Fibroblast of skin of left quadriceps (primary cell): Measurements from ENCODE around the gene FAM72A.
"Not testable (repeated sequence)": the region's sequence is repeated elsewhere in the genome, so short reads cannot be mapped to it uniquely, and the experiment has no call there.

Experiments used
- DNase-seq, 2 experiments: peaks; one replicate each; pipeline ENCODE4 v3.0.0-alpha.2; 2013; ENCODE audit warnings: low read depth in 2 of 2

FAM72A gene

DNA sequence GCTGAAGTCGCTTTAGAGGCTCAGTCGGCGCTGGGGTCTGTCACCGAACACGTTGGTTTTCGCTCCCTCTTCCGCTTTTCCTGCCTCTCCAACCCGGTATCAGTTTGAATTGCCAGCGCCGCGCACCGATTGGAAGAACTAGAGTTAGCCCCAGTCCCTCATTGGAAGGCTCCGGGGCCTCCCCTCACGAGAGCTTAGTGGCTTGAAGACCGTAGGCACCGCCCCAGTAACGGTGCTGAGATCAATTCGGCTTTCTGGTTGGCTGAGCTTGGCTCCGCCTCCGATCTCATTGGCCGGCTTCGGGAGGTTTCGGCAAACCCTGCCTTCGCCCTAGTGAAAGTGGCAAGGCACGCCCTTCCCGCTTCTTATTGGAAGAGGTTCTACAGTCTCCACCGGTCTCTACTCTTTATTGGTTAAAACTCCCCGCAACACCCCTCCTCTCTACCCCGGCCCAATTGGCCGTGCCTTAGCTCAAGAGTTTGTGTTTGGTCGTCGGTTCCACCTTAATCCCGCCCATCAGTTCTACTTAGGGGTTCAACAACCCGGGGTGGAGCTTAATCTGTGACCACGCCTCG lies at the start of gene FAM72A:
Gene FAM72A (minus strand): TSS at position 51 of the 575 bp plus-strand sequence. CDS start 814 bp downstream, outside the sequence.
- peak; percentile 100 for DNase-seq

DNA sequence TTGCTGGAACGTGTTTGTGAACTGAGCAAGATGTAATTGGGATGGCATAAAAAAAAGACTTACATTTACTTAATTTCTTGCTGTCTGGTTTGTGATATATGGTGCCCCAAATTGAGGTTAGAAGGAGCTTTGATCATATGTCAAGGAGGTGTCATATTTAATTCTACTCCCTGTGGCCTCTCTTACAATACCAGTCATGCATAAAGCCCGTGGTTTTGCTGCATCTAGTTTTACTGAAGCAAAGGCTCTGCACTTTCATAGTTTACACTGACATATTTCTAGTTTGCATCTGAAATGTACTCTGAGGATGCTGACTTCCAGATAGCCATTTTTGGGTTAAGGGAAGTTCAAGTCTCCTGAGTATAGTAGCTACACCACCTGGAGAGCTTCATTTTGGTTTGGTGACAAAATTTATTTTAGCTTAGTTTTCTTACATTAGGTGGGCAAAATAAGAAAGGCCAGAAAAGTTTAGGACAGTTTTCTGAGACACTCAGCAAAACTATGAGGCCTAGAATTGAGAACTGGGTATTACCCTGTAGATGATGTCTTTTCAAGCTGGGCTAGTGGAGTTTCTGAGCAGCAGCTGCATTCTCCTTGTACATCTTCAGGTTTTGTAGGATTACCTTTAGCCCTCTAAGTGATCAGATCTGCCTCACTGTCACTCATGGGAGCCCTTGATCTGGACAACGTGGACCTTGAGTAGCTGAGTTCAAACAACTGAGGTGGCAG lies 48.5 kb upstream of the FAM72A start:
- not testable (repeated sequence) for DNase-seq

DNA sequence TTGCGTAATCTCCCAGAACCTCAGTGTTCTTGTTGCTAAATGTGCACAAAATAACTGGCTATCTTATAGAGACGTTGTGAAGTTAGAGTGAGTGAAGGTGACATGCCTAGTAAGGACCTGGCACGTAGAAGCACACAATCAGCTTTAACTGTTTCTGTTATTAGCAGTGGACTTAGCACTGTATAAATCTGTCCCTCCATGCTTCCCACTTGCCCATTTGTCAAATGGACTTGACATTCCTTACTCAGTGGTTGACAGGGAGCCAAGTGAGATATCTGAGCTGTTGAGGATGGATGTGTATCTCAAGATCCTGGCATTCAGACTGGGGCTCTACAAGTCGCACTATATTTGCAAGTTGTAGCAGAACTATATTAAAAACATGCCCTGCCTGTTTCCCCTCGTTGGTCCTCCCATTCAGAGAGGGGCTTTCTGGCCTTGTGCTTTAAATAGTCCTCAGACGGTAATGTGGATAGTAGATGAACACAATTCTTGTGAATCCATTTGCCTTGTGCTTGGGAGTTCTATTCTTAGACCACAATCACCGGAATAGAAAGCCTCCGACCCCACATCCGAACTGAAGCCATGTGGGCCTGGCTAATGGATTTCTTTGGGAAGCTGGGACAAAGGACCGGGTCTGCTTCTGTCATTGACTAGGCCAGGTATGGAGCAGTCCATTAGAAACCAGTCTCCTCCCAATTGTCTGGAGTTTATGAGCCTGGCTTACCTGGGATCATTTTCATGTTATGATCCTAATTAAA lies 43.7 kb upstream of the FAM72A start:
- not testable (repeated sequence) for DNase-seq

DNA sequence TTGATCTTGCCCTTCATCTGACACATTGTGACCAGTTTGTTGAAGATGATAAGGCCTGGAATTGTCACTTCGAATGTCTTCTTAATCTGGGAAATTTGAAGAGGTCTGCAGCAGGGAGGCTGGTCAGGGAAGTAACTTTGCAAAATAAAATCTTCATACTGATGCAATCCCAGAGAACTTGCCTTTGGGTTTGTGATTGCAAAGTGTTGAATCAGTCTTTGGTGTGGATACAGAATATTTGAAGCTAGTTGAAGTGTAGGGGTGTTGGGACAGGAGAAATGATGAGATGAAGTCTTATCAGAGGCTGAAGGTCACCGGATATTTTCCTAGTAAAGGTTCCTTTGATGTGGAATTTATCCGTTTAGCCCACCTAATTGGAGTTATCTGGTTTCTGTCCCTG lies 42.8 kb upstream of the FAM72A start:
- not testable (repeated sequence) for DNase-seq

DNA sequence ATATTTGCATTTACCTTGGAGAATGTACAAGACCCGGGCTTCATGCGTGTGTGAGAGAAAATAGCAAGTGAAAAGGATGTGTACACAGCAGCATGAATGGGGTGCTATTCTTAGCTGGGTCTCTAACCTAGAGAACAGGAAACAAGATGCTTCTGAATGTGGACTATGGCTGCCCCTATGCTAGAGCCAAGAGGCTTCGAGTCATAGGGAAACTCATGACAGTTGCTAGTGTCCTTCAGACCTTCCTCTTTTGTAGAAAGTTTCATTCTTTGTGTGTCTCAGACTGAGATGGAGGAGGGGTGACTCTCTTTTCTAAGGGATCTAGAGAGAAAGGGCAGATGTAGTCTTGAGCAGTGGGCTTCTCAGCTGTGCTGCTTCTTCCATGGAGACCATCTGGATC lies 40.7 kb upstream of the FAM72A start:
- DNase-seq: not testable (repeated sequence)

DNA sequence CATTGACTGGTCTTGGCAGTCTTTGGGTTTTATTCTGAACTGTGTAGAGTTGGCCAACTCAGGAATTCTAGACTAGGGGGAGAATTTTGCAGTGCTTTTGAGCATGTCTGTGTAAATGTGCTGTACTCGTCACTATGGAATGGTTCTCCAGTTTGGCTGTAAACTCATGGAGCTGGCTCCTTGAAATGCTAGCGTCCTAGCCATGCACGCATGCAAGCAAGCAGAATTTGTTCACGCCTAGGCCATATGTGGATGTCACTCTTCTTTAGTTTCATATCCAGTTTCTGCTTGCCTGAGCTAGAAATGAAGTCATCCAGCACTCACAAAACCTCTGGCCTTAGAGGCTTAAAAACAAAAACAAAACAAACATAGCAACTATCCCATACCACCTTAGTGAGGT lies 37.6 kb upstream of the FAM72A start:
- DNase-seq: peak; percentile 20 to 29

DNA sequence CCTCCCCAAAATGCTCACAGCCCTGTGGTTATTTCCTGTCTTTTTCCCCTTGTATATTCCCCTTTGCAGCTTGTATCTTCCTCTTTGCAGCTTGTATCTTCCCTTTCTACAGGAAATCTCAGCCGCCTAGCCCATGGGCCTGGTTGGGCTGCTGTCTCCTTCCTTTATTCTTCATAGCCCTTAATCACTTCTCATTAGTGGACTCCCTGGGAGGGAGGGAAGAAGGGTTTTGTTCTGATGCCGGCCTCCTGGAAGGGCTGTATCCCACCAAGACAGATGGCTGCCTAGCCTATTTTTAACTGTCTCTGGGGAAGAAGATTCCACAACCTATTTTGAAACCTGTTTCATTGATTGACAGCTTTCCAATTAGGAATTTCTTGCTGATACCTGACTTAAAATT lies 32.6 kb upstream of the FAM72A start:
- DNase-seq: not testable (repeated sequence)

DNA sequence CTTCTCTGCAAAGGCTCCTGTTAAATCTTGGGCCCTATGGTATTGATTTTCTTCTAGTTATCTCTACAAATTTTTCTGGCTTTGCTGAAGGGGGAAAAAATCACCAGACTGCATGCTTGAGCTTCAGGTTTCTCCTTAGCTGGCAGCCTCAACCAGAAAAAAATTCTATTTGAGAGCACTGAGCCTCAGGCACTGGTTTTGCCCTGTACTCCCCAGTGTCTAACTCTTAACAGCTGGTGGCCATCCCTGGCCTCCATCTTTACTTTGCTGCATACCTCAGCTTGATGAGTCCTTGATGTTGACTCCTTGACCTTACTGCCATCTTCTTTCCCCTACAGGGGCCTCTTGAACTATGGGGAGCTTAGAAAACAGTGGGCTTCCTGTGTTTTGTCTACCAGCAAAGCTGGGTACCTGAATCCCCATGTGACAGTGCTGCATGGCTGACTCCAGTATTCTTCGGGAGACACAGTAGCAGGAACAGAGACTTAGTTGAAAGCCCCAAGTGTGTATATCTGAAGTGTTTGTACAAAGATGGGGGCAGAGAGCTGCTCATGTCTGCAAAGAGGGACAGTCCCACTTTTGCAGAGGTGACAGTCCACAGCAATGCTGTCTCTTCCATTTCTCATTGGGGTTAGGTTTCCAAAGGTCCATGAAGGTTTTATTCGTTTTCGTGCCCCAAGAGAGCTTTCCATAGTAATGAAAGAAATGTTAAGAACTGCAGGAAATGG lies 31.7 kb upstream of the FAM72A start:
- DNase-seq: not testable (repeated sequence)

DNA sequence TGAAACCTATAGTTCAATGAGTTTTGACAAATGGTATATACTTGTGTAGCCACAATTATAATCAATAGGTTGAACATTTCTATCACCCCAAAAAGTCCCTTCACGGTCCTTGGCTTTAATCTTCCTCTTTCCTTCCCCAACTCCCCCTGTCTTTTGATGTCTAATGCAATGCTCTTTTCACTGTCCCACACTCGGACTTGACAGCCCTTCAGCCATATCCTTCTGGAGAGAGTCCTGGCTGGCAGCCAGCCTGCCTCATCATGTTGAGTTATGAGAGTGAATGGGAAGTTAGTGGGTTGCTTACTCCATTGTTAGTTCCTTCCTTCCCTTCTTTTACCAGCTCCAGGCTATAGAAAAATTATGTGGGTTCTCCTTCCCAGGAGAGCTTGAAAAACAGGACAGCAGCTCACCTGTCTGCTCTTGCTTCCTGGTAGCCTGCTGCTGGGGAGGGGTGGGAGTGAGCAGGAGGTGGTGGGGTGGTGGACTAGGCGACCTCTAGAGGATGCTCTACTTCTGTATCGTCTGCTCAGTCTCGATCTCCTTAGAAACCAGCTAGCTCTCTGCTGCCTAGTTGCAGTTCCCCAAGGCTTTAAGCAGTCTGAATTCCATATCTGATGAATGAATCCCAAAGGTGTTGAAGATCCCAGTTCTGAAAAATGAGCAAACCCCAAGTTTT lies 30.5 kb upstream of the FAM72A start:
- DNase-seq: not testable (repeated sequence)

DNA sequence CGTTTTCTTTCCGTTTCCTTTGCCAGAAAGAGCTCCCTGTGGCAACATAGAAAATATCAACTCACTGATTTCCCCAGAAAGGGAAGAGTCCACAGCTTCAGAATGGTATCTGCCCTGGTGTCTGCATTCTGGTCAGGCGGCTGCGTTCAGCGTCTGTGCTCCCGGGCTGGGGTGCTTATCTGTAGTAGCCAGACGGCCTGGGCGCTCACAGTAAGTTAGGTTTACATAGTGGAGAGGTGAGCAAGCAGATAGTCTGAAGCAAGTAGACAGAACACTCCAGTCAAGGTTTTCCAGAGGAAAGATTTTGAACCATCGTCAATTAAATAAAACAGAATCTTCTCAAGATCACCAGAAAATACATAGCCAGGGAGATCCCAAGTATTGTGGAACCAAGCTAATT lies 29.4 kb upstream of the FAM72A start:
- DNase-seq: not testable (repeated sequence)

DNA sequence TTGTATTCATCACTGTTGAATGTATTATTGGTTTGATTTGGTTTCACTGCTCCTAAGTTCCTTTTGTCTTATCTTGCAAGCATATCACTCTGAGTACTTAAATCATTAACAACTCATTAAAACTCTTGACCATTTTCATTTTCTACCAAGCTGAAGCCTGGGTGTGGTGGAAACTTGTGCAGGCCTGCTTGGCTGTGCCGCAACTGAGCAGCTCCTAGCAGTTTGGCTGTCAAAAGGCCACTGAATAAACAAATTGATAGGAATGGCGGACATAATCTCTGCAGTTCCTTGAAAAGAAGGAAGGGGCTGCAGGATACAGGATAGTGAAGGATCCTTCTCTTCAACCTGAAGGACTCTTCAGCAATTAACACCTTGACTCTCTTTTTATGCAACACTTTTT lies 26.6 kb upstream of the FAM72A start:
- DNase-seq: not testable (repeated sequence)

DNA sequence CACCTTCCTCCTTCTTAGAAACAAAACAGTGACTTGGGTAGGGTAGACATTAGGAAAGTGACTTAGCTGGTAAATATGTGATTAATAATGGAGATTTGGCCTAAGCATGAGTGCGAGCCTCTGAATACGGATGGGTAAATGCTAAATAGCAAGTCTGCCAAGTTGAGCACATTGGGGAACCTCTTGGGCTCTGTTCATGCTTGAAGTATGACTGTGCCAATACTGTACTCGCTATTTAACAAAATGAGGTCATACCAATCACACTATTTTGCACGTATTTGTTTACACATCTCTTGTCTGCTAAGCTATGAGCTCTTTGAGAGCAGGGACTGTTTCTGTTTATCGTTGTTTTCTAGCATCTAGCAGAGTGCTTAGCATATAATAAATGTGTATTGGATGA lies 24.2 kb upstream of the FAM72A start:
- DNase-seq: not testable (repeated sequence)

DNA sequence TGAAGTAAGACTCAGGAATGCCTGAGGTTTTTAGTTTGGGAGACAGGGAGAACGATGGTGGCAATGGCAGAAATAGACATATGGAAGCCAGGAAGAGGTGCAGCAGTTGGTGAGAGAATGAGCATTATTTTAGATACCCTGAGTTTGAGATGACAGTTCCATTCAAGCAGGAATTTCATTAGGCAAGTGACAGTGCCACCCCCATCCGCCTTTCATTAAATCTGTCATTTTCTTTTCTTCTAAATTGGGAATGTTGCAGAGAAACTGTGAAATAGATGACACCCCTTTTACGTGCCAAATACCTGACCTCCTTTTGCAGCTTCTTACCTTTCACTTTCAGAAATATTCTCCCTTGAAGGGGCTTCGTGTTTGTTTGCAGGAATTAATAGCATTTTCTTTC lies 22.7 kb upstream of the FAM72A start:
- DNase-seq: not testable (repeated sequence)

DNA sequence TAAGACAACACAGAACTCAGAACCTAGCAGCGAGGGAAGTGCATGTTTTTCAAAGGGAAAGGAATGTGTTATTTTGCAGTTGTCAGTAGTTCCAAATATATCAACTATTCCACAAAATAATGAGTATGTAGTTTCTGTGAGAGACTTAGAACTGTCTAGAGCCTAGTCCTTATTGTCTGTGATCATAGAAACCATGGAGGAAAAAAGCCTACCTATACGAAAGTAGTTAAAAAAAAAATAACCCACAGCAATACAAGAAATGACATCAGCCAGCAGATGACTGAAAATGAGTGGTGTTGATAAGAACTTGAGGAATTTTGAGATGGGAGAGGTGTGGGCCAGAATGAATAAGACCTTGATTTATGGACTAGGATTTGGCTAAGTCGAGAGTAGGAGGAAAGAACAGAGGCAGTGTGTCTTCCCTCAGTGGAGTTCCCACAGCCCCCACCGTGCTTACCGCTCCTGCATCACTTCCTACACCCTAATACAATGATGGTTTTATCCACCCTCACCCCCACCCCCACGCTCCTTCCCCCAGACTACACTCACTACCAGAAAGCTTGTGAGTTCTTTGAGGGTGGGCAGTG lies 21.6 kb upstream of the FAM72A start:
- DNase-seq: not testable (repeated sequence)

DNA sequence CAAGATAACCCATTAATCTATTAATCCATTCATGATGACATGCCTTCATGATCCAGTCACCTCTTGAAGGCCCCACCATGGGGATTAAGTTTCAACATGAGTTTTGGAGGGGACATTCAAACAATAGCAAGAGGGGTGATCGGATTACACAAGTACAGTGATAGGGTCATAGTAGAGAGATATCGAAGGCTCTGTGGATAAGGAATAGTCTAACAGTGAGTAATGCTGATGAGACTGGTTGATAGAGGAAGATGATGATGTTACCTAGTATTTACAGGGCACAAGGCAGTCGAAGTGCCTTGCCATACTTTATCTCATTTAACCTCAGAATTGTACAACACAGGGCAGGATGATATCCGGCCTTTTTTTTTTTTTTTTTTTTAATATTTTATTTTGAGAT lies 18.9 kb upstream of the FAM72A start:
- not testable (repeated sequence) for DNase-seq

DNA sequence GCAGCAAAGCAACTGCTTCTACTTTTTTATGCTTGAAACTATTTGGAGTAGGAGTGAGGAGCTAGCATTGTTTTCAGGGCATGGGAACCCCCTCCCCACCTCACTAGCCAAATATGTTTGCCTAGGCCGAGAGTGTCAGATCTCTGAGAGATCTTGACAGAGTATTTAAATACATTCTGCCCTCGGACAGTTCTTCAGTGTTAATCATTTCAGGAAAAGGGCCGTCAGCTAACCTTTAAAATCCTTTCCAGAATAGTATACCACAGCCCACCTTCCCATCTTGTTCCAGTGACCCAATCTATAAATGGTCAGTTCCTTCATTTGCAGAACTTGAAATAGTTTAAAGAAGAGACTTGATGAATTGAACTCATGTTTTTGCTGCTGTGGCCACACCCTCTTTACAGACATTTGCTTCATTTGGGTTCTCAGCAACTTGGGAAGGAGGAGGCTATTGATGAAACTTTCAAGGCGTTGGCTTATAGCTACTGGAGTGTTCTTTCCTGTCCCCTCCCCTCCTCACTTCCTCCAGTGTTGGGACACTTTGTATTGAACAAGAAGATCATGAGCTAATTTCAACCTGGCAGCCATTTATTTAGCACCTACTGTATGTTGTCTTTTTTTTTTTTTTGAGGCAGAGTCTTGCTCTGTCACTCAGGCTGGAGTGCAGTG lies 17.8 kb upstream of the FAM72A start:
- not testable (repeated sequence) for DNase-seq

DNA sequence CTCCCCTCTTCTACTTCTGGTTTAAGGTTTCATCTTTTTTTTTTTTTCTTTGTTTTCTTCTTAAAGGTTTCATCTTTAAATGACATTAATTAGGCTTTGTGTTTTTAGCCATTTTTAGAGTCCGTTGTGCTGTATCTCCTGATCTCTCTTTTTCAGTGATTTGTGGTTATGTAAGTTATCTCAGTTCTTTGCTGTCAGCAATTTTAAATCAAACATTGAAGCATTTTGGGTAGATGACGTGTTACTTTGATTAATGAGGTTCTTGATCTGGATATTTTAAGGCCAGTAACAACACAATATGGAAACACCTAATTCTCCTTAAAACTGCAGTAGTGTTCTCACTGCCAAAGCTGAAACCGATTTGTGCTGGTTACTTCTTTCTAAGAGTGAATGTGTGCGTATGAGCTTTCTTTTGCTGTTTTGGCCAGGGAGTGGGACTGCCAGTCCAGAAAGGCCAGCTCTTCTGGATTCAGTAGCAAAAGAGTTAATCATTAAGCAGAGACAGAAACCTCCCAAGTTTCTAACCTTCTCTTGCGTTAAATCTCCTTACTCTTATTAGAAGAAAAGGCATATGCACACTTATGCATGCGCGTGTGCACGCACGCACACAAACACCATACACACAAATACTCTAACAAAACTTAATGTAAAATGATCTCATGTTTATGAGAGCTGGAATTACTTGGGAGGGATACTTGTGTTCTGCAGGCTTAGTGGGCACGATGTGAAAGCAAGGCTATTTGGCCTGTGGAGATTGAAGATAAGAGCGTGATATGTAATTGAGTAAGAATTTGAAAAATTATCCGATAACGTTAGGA lies 17.1 kb upstream of the FAM72A start:
- not testable (repeated sequence) for DNase-seq

DNA sequence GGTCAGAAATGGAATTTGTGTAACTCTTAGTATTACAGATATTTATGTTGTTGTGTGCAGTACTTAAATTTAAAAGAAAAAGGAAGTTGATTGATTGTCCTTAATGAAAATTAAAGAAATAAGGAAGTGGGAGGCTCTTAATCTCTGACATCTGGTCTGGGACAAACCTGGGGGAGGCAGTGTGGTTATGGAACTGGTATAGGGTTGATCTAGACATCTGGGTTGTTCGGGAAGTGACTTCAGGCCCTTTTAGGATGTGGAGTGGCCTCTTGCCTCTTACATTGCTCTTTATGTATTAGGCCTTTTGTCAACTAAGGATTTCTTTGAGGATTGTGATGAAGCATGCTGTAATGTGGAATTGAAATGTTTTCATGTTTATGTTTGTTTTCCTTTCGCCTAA lies 16.1 kb upstream of the FAM72A start:
- not testable (repeated sequence) for DNase-seq

DNA sequence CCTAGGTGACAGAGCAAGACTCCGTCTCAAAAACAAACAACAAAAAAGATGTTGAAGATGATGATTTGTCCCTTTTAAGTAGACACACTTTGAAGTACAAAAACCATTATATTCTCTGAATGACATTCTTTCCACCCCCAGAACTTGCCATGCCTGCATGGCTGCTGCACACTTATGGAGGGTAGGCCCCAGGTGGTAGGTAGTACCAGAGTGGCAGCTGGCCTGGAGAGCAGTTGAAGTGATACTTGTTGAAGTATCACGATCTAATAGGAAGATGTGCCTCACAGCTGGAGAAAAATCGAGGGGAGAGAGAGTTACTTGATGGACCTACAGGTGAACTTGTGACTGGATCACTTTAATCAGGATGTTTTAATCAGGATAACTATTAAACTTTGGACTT lies 15.6 kb upstream of the FAM72A start:
- DNase-seq: not testable (repeated sequence)
